Body of pancreas (tissue), 4 donors: ENCODE data around the gene FIP1L1. TPM values are rescaled to one million over a fixed set of nuclear protein-coding genes. Genes with fewer than 3 reads are reported as not detected.
A peak's percentile ranks its signal among the peaks of the same experiment; 100 is the strongest.
"Not testable (repeated sequence)": the region's sequence is repeated elsewhere in the genome, so short reads cannot be mapped to it uniquely, and the experiment has no call there.

Experiments used
- ATAC-seq: fragments of 150-250 bp; one replicate; pipeline ENCODE4 v1.9.1; 2016
- DNase-seq, 4 donors: peaks; one replicate each; pipeline ENCODE4 v3.0.0-alpha.2; 2019
- H3K27ac ChIP-seq, 4 donors: fragments of 200-600 bp; sonication (generic); 1 replicate in 3 of 4; 2 replicates in 1 of 4; pipeline versions ENCODE4 v1.5.1 to v1.6.1; 2016 to 2019; ENCODE audit warnings: mild to moderate bottlenecking in 1 of 4, mixed read lengths in 1 of 4, moderate library complexity in 1 of 4
- H3K27me3 ChIP-seq, 2 donors: fragments of 200-600 bp; sonication (generic); one replicate each; pipeline ENCODE4 v1.6.0; 2016; ENCODE audit warnings: mild to moderate bottlenecking in 1 of 2
- H3K36me3 ChIP-seq, 2 donors: fragments of 200-600 bp; sonication (generic); replicated peaks in 1 of 2; 2 replicates each; pipeline ENCODE4 v1.5.1; 2016; ENCODE audit warnings: low read depth in 2 of 2; ENCODE audit not compliant: insufficient read depth in 1 of 2
- H3K4me1 ChIP-seq: fragments of 200-600 bp; sonication (generic); one replicate; pipeline ENCODE4 v1.6.0; 2016
- H3K4me3 ChIP-seq, 2 donors: fragments of 200-600 bp; sonication (generic); 1 replicate in 1 of 2; 2 replicates in 1 of 2; pipeline ENCODE4 v1.5.1; 2016 to 2019
- H3K9me3 ChIP-seq, 3 donors: fragments of 200-600 bp; sonication (generic); 1 replicate in 2 of 3; 2 replicates in 1 of 3; pipeline ENCODE4 v1.5.1; 2016
- CTCF ChIP-seq, 7 experiments: fragments of 450-650 bp in 4 of 7; fragments of 200-600 bp in 3 of 7; sonication (generic) in 3 of 7; IDR thresholded peaks; one replicate each; pipeline ENCODE4 v1.5.1; 2016 to 2019; ENCODE audit warnings: antibody characterized with exemption in 7 of 7
- POLR2A ChIP-seq, 3 donors: fragments of 450-650 bp; IDR thresholded peaks; one replicate each; pipeline ENCODE4 v1.6.1; 2016; ENCODE audit warnings: antibody characterized with exemption in 3 of 3, mild to moderate bottlenecking in 2 of 3
- WGBS, 2 donors: methylation state at CpG; one replicate each; pipeline ENCODE4 v1.1.5; 2017; 5-methylcytosine and 5-hydroxymethylcytosine counted together
- intact Hi-C: fragments of 100-400 bp; cut with DNase I; formaldehyde crosslinking; loops from one replicate; pipeline ENCODE4 v1.15.1; 2023
- total RNA-seq, 2 donors: library from RNA; depleted of rRNA; stranded (reverse); fragments of >200 nt; gene quantifications; one replicate each; pipeline ENCODE4 v1.1.0, GENCODE V29; 2016

FIP1L1 gene
- 10 to 100 TPM; 28.3 to 48.1 TPM for total RNA-seq

- ATAC-seq (peak; percentile 100), DNase-seq (peak; percentile 97 to 98 (median 97))
- H3K27ac ChIP-seq, result peak within 1 kb of the TSS; percentile 78 to 86 (median 82)
- H3K36me3 ChIP-seq, result peaks cover 0 to under 1% of the 10 kb centered on the region in 2 donors
- H3K4me3 ChIP-seq, result peak within 1 kb of the TSS; percentile 64 to 98
- no peaks in the 10 kb centered on the region for H3K9me3 ChIP-seq
- TF ChIP-seq POLR2A (IDR thresholded peaks at IDR 0.05), result peak; percentile 59 to 85 (median 82)
- TF ChIP-seq CTCF (IDR thresholded peaks at IDR 0.05), result peak in 1 of 7 experiments; percentile 20
- 0% methylated on average over 23 to 85 of the region's 85 CpGs for WGBS, 2 donors
- H3K4me1 ChIP-seq, result peaks cover 29% of the 10 kb centered on the region
- intact Hi-C loops, result no loop called here
- H3K27me3 ChIP-seq, result no peaks in the 10 kb centered on the region
These were observed at the start of gene FIP1L1 for GRCh38 chr4:53377319-53378170. TSS of gene FIP1L1 (plus strand) at chr4:53377641. CDS start at chr4:53377839, 198 bp downstream.

GRCh38 chr4:53334916-53335315, 42.5 kb upstream of the FIP1L1 start:
- H3K36me3 ChIP-seq, DNase-seq, H3K27ac ChIP-seq, H3K9me3 ChIP-seq, H3K4me3 ChIP-seq, H3K4me1 ChIP-seq, ATAC-seq, H3K27me3 ChIP-seq, intact Hi-C loops: not testable (repeated sequence)
- 81 to 92% methylated on average over 6 of the region's 6 CpGs for WGBS, 2 donors

GRCh38 chr4:53340145-53340544, 37.3 kb upstream of the FIP1L1 start:
- H3K4me3 ChIP-seq, H3K9me3 ChIP-seq, DNase-seq, ATAC-seq, H3K27me3 ChIP-seq, H3K27ac ChIP-seq, H3K4me1 ChIP-seq, intact Hi-C loops, H3K36me3 ChIP-seq: not testable (repeated sequence)
- WGBS, 2 donors, result 90 to 96% methylated on average over 11 to 12 of the region's 12 CpGs

- H3K27ac ChIP-seq, intact Hi-C loops, DNase-seq, H3K36me3 ChIP-seq, H3K9me3 ChIP-seq, ATAC-seq, H3K4me1 ChIP-seq, H3K4me3 ChIP-seq, H3K27me3 ChIP-seq: not testable (repeated sequence)
- 94 to 98% methylated on average over 2 of the region's 2 CpGs for WGBS, 2 donors
These were observed 31.0 kb upstream of the FIP1L1 start for GRCh38 chr4:53346392-53346791.

GRCh38 chr4:53346920-53347852, 30.3 kb upstream of the FIP1L1 start:
- intact Hi-C loops, result no loop called here
- no peaks in the 10 kb centered on the region for H3K36me3 ChIP-seq
- no peaks in the 10 kb centered on the region for H3K9me3 ChIP-seq
- DNase-seq, result no peak
- WGBS, 2 donors, result 62 to 77% methylated on average over 5 of the region's 5 CpGs
- no peak for TF ChIP-seq CTCF (IDR thresholded peaks at IDR 0.05)
- TF ChIP-seq POLR2A (IDR thresholded peaks at IDR 0.05), result no peak
- H3K27me3 ChIP-seq, result no peaks in the 10 kb centered on the region
- no peak for ATAC-seq
- H3K4me1 ChIP-seq, result no peaks in the 10 kb centered on the region
- no peak overlapping the region for H3K27ac ChIP-seq
- H3K4me3 ChIP-seq, result no peak overlapping the region

GRCh38 chr4:53348046-53348445, 29.4 kb upstream of the FIP1L1 start:
- TF ChIP-seq POLR2A (IDR thresholded peaks at IDR 0.05) (no peak), CTCF (IDR thresholded peaks at IDR 0.05) (no peak)
- WGBS, 2 donors, result 31 to 39% methylated on average over 1 of the region's 1 CpG
- Histone ChIP-seq H3K36me3 (no peaks in the 10 kb centered on the region), H3K4me3 (no peak overlapping the region), H3K27ac (no peak overlapping the region), H3K4me1 (no peaks in the 10 kb centered on the region), H3K9me3 (no peaks in the 10 kb centered on the region), H3K27me3 (no peaks in the 10 kb centered on the region)
- intact Hi-C loops, result no loop called here
- ATAC-seq (no peak), DNase-seq (no peak)
